ENCODE data around the gene NDUFS4.
"Not testable (repeated sequence)": the region's sequence is repeated elsewhere in the genome, so short reads cannot be mapped to it uniquely, and the experiment has no call there.

Gene NDUFS4

DNA sequence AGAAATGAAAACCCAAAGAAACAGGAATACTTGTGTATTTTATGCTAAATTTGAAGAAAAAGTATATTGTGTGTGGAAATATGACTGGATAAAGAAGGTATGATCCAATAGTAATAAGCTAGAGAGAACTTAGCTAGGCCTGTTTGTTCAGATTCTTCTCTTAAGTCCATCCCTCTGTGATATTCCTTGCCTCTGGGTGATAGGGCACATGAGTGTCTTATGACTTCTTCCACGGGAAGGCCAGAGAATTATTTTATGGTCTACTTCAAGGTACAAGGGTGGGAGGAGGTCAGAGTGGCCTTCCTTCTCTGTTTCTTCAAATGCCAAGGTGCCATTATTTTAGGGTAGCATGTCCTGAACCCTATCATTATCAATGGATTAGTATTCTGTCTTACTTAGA, 113.7 kb downstream of the NDUFS4 start:
- no peak for DNase-seq

GRCh38 chr5:53677632-53678031, 117.2 kb downstream of the NDUFS4 start:
- DNase-seq, result no peak

DNA sequence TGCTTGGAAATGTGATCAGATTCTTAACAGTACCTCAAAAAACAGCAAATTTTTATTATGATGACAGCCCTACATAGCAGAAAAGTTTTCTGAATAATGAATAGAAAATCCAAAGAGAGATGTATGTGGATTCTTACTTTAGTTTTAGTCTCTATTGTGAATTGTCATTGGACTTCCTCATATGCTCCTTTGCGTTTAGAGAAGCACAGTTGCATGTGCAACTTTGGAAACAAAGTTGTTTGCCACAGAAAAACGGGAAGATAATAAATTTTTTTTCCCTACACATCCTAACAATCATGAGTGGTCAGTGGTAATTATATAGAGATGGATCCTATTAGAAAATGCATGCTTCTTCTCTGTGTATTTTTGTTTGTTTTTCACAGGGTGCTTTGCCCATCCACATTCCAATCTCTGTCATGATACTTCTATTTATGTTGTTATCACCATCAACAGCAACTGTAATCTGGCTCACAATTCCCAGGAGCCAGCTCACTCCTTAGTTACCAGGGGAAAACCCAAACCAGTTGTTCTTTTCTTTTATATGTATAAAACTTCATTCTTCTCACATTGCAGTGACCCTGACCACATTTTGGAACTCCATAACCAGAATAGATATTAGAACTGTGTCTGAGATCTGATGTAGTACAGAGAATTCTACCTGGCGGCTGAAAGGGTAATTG, 118.7 kb downstream of the NDUFS4 start:
- no peak for DNase-seq

GRCh38 chr5:53681079-53681478, 120.6 kb downstream of the NDUFS4 start:
- DNase-seq, result no peak

- no peak for DNase-seq
Observed at GRCh38 chr5:53691014-53691413, 130.6 kb downstream of the NDUFS4 start.

DNA sequence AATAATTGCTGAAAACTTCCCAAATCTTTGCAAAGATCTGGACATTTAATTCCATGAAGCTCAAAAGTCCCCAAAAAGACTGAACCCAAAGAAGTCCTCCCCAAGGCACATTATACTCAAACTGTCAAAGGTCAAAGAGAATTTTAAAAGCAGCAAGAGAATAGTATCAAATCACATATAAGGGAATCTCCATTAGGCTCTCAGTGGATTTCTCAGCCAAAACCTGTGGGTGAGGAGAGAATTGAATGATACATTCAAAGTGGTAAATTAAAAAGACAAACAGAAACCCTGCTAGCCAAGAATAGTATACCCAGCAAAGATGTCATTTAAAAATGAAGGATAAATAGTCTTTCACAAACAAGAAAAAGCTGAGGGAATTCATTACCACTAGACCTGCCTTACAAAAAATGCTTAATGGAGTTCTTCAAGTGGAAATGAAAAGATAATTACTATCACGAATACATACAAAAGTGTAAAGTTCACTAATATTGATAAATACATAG, 134.1 kb downstream of the NDUFS4 start:
- no peak for DNase-seq

DNA sequence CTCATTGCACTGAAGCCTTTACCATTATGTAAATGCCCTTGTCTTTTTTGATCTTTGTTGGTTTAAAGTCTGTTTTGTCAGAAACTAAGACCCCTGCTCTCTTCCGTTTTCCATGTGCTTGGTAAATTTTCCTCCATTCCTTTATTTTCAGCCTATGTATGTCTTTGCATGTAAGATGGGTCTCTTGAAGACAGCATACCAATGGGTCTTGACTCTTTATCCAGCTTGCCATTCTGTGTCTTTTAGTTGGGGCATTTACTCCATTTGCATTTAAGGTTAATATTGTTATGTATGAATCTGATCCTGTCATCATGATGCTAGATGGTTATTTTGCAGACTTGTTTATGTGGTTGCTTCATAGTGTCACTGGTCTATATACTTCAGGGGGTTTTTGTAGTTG, 150.0 kb downstream of the NDUFS4 start:
- DNase-seq, result not testable (repeated sequence)

DNA sequence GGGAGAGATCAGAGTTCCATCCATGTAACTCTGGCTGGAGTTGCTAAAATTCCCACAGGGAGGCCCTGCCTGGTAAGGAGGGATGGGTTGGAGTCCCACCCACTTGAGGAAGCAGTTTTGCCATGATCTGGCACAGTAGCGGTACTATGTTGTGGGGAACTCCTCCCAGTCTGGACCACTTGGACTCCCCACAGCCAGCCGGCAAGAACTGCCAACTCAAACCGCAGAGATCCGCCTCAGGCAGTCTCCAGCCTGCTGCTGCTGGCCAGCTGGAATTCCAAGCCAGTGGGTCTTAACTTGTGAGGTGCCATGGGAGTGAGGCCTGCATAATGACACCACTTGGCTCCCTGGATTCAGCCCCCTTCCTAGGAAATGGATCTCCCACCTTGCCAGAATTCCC, 151.9 kb downstream of the NDUFS4 start:
- DNase-seq, result no peak

DNA sequence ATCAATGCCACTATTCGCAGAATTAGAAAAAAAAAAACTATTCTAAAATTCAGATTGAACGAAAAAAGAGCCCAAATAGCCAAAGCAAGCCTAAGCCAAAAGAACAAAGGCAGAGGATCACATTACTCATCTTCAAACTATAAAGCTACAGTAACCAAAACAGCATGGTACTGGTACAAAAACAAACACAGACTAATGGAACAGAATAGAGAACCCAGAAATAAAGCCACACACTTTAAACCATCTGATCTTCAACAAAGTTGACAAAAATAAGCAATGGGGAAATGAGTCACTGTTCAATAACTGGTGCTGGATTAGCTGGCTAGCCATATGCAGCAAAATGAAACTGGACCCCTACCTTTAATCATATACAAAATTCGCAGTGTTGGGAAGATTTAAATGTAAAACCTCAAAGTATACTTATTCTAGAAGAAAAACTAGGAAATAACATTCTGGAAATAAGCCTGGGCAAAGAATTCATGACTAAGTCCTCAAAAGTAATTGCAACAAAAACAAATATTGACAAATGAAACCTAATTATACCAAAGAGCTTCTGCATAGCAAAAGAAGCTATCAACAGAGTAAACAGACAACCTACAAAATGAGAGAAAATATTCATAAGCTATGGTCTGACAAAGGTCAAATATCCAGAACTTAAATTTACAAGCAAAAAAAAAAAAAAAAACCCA, 153.7 kb downstream of the NDUFS4 start:
- DNase-seq, result peak; percentile 17

- peak; percentile 17 for DNase-seq
Observed at GRCh38 chr5:53714667-53715010, 154.2 kb downstream of the NDUFS4 start.

- DNase-seq, result no peak
Observed at GRCh38 chr5:53726121-53726520, 165.7 kb downstream of the NDUFS4 start.

GRCh38 chr5:53730943-53731342, 170.5 kb downstream of the NDUFS4 start:
- DNase-seq, result no peak

All from NCI-H510A treated with DMSO at 0.1 percent for 48 hours (cell line).